Endodermal cell (in vitro differentiated cells): ENCODE results near the gene EFEMP2. TPM values are rescaled to one million over a fixed set of nuclear protein-coding genes. Genes with fewer than 3 reads are reported as not detected.

Source experiments
- DNase-seq: peaks from one replicate; pipeline ENCODE4 v3.0.0-alpha.2; 2017
- H3K27ac ChIP-seq: 2 replicates; pipeline ENCODE4 v1.5.1; 2013; ENCODE audit warnings: mild to moderate bottlenecking, low read depth, low read length, moderate library complexity
- H3K27me3 ChIP-seq: 2 replicates; pipeline ENCODE4 v1.6.1; 2013; ENCODE audit warnings: mild to moderate bottlenecking, low read length, moderate library complexity; ENCODE audit not compliant: insufficient read depth, control insufficient read depth, poor library complexity, severe bottlenecking
- H3K36me3 ChIP-seq: 2 replicates; pipeline ENCODE4 v1.7.0; 2013; ENCODE audit warnings: mild to moderate bottlenecking, low read length, moderate library complexity; ENCODE audit not compliant: control insufficient read depth, insufficient read depth
- H3K4me1 ChIP-seq: one replicate; pipeline ENCODE4 v1.7.0; 2013; ENCODE audit warnings: low read length; ENCODE audit not compliant: control insufficient read depth, insufficient read depth
- H3K4me3 ChIP-seq: 2 replicates; pipeline ENCODE4 v1.5.1; 2013; ENCODE audit warnings: mild to moderate bottlenecking, low read length, moderate library complexity
- H3K9ac ChIP-seq: 2 replicates; pipeline ENCODE4 v1.6.1; 2013; ENCODE audit warnings: mild to moderate bottlenecking, low read length, moderate library complexity; ENCODE audit not compliant: poor library complexity, severe bottlenecking; ENCODE audit errors: extremely low read depth
- H3K9me3 ChIP-seq: 2 replicates; pipeline ENCODE4 v1.6.1; 2013; ENCODE audit warnings: mild to moderate bottlenecking, low read length, moderate library complexity; ENCODE audit not compliant: control insufficient read depth
- H3K27ac Mint-ChIP-seq: 2 replicates; pipeline ENCODE4 v1.8.0; 2020; ENCODE audit warnings: mixed read lengths
- H3K27me3 Mint-ChIP-seq: 2 replicates; pipeline ENCODE4 v1.8.0; 2021; ENCODE audit warnings: mild to moderate bottlenecking, mixed read lengths; ENCODE audit not compliant: insufficient read depth
- H3K36me3 Mint-ChIP-seq: 2 replicates; pipeline ENCODE4 v1.8.0; 2020; ENCODE audit warnings: low read depth, mixed read lengths
- H3K4me1 Mint-ChIP-seq: 2 replicates; pipeline ENCODE4 v1.8.0; 2020; ENCODE audit warnings: mixed read lengths
- H3K4me3 Mint-ChIP-seq: 2 replicates; pipeline ENCODE4 v1.8.0; 2020; ENCODE audit warnings: mild to moderate bottlenecking, moderate library complexity, mixed read lengths
- H3K9me3 Mint-ChIP-seq: 2 replicates; pipeline ENCODE4 v1.8.0; 2020; ENCODE audit warnings: mild to moderate bottlenecking, mixed read lengths
- whole genome bisulfite sequencing, 2 experiments: methylation state at CpG; one replicate each; pipeline versions ENCODE4 v1.1.5 to v1.1.7; 2013; ENCODE audit warnings: missing lambda C conversion rate in 2 of 2, mixed read lengths in 1 of 2; ENCODE audit not compliant: insufficient coverage in 1 of 2, insufficient read length in 1 of 2; 5-methylcytosine and 5-hydroxymethylcytosine counted together
- total RNA-seq, 2 donors: library from RNA; stranded (reverse); fragmentation: NEBNext Ultra II Directional in 1 of 2; extraction: Animal tissue kit (Norgen Biotek cat#: 25700) in 1 of 2; gene quantifications; 2 replicates in 1 of 2; 3 replicates in 1 of 2; pipeline ENCODE4 v1.2.1, GENCODE V29; 2021
- TF ChIP-seq, protein P1 (sequence below): fragments of 200-600 bp; sonication (generic); conservative IDR thresholded peaks from 2 replicates; pipeline ENCODE4 v1.5.0; 2021; ENCODE audit warnings: antibody characterized with exemption, mild to moderate bottlenecking

Gene EFEMP2
- total RNA-seq, 2 donors from 2014 or later, result 84.5 to 99.6 TPM

DNA sequence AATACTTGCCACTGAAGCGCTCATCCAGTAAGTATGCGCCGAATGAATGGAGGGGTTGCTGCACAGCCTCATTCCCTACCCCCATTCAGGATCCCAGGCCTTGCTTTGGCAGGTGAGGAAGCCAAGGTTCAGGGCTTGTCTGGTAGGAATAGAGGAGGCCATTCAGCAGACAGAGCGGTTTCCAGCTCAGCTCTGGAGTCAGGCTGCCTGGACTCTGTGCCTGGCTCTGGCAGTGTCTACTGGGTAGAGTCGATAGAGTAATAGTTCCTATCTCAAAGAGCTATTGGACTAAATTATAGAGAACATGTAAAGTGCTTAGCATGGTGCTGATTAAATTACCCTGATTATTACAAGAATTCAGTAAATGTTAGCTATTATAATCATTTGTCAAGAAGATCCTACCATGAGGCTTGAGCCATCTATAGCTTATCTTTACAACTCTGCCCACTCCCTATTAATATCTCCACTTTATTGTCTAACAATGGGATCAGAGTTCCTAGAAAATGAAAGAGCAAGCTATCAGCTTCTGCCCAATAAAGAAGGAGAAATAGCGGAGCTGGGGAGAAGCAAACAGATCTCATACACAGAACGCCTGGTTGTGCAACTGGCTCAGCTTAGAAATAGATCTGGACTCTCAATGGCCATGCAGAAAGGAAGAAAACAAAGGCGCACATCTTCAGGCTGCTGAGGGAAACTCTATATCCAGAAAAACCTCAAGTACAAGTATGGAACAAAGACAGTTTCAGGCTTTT, 45.4 kb downstream of the EFEMP2 start:
- H3K4me3 Mint-ChIP-seq, result no peak overlapping the region
- no peaks in the 10 kb centered on the region for H3K9me3 Mint-ChIP-seq
- TF ChIP-seq, protein P1, sequence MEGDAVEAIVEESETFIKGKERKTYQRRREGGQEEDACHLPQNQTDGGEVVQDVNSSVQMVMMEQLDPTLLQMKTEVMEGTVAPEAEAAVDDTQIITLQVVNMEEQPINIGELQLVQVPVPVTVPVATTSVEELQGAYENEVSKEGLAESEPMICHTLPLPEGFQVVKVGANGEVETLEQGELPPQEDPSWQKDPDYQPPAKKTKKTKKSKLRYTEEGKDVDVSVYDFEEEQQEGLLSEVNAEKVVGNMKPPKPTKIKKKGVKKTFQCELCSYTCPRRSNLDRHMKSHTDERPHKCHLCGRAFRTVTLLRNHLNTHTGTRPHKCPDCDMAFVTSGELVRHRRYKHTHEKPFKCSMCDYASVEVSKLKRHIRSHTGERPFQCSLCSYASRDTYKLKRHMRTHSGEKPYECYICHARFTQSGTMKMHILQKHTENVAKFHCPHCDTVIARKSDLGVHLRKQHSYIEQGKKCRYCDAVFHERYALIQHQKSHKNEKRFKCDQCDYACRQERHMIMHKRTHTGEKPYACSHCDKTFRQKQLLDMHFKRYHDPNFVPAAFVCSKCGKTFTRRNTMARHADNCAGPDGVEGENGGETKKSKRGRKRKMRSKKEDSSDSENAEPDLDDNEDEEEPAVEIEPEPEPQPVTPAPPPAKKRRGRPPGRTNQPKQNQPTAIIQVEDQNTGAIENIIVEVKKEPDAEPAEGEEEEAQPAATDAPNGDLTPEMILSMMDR, result no peak

DNA sequence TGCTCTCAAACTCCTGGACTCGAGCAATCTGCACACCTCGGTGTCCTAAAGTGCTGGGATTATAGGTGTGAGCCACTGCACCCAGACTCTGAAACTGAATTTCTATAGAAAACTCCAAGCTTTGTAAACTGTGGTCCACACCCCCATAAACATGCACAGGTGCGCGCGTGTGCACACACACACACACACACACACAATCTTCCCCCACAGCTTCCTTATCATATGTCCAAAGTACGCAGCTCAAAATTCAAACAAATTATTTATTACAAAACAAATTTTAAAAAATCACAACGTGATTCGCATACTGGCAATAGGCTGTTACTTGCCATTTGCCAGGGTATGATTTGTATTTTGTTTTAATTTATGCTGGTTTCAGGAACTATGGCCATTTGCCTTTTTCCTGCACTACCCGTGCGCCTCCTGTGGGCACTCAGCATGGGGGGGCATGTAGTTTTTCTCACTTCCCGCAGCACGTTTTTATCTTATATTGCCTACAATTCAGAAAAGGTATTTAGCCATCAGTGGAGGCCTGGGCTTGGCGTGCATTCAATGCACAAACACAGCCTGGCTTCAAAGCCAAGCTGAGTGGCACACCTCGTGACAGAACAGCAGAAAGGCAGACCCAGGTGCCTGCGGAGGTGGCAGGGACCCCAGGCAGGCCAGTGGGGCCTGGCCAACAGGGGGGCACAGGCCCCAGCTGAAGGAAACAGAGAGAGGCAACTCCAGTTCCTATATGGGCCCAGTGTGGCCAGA, 49.6 kb downstream of the EFEMP2 start:
- H3K9me3 Mint-ChIP-seq, result no peaks in the 10 kb centered on the region
- no peaks in the 10 kb centered on the region for H3K9me3 ChIP-seq
- H3K4me1 Mint-ChIP-seq, result no peaks in the 10 kb centered on the region
- no peak overlapping the region for H3K27ac Mint-ChIP-seq
- H3K36me3 ChIP-seq, result no peaks in the 10 kb centered on the region
- H3K9ac ChIP-seq, result no peak overlapping the region
- no peak for DNase-seq
- TF ChIP-seq, protein P1, result no peak
- H3K27me3 Mint-ChIP-seq, result peaks cover 7% of the 10 kb centered on the region
- no peak overlapping the region for H3K27ac ChIP-seq
- peaks cover under 1% of the 10 kb centered on the region for H3K27me3 ChIP-seq
- no peaks in the 10 kb centered on the region for H3K36me3 Mint-ChIP-seq
- WGBS, 2 experiments, result 90 to 93% methylated on average over 14 to 15 of the region's 15 CpGs
- H3K4me3 Mint-ChIP-seq, result no peak overlapping the region
- H3K4me1 ChIP-seq, result no peaks in the 10 kb centered on the region
- no peak overlapping the region for H3K4me3 ChIP-seq

More for the DNA sequence above, 45.4 kb downstream of the EFEMP2 start:
- no peaks in the 10 kb centered on the region for H3K4me1 Mint-ChIP-seq
- Histone ChIP-seq H3K27me3 (no peaks in the 10 kb centered on the region), H3K4me3 (no peak overlapping the region), H3K4me1 (no peaks in the 10 kb centered on the region), H3K9me3 (no peaks in the 10 kb centered on the region), H3K27ac (no peak overlapping the region), H3K36me3 (no peaks in the 10 kb centered on the region), H3K9ac (no peak overlapping the region)
- no peaks in the 10 kb centered on the region for H3K36me3 Mint-ChIP-seq
- DNase-seq, result no peak
- 91 to 100% methylated on average over 6 to 8 of the region's 8 CpGs for WGBS, 2 experiments
- peaks cover 18% of the 10 kb centered on the region for H3K27me3 Mint-ChIP-seq
- H3K27ac Mint-ChIP-seq, result no peak overlapping the region

DNA sequence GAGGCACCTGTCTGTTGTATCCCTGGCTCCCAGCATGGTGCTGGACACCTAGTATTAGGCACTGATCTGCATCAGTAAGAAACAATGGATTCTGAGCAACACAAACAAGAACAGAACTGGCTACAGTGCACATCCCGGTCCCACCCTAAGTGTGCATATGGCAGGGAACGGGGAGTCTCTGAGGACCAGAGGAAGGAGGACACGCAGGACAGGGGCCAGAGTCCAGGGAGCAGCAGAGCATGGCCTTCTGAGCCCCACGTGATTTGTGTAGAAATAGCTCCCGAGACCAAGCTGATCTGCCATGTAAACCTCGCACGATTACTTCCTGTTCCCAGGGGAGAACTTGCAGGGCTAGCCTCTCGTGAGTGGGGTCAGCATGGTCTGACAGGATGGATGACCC, 51.5 kb downstream of the EFEMP2 start:
- no peaks in the 10 kb centered on the region for H3K4me1 Mint-ChIP-seq
- H3K9ac ChIP-seq, result no peak overlapping the region
- WGBS, 2 experiments, result 83 to 87% methylated on average over 7 to 8 of the region's 8 CpGs

More for the DNA sequence above, 51.5 kb downstream of the EFEMP2 start:
- Histone ChIP-seq H3K4me3 (no peak overlapping the region), H3K36me3 (no peaks in the 10 kb centered on the region), H3K4me1 (no peaks in the 10 kb centered on the region), H3K9me3 (no peaks in the 10 kb centered on the region), H3K27ac (no peak overlapping the region), H3K27me3 (peaks cover 15% of the 10 kb centered on the region)
- DNase-seq, result no peak
- peaks cover 12% of the 10 kb centered on the region for H3K27me3 Mint-ChIP-seq
- TF ChIP-seq, protein P1, result no peak
- no peaks in the 10 kb centered on the region for H3K9me3 Mint-ChIP-seq
- no peaks in the 10 kb centered on the region for H3K36me3 Mint-ChIP-seq
- no peak overlapping the region for H3K27ac Mint-ChIP-seq
- H3K4me3 Mint-ChIP-seq, result no peak overlapping the region
